Measurements from ENCODE around the gene VPS13D.

The VPS13D gene

GRCh38 chr1:12428334-12428733 lies 198.5 kb downstream of the VPS13D start:
- no peak overlapping the region for H3K4me3 ChIP-seq (ENCODE audit: insufficient read depth, low read depth, low read length, poor library complexity, severe bottlenecking)
- no peaks in the 10 kb centered on the region for H3K9me3 ChIP-seq (ENCODE audit: control insufficient read depth, low read length)
- DNase-seq, result no peak
- no peaks in the 10 kb centered on the region for H3K36me3 ChIP-seq (ENCODE audit: control insufficient read depth, insufficient read depth, low read length)
- H3K27me3 ChIP-seq (replicated peaks; ENCODE audit: control insufficient read depth, insufficient read depth, low read length, poor library complexity, severe bottlenecking), result no peaks in the 10 kb centered on the region
- peaks cover under 1% of the 10 kb centered on the region for H3K4me1 ChIP-seq (ENCODE audit: control insufficient read depth, insufficient read depth, low read length, poor library complexity, severe bottlenecking)
- no peak overlapping the region for H3K27ac ChIP-seq (ENCODE audit: insufficient read depth, low read length, poor library complexity, severe bottlenecking)

- Histone ChIP-seq H3K36me3 (ENCODE audit: control insufficient read depth, insufficient read depth, low read length) (no peaks in the 10 kb centered on the region), H3K27me3 (replicated peaks; ENCODE audit: control insufficient read depth, insufficient read depth, low read length, poor library complexity, severe bottlenecking) (no peaks in the 10 kb centered on the region), H3K9me3 (ENCODE audit: control insufficient read depth, low read length) (no peaks in the 10 kb centered on the region)
Measured at GRCh38 chr1:12430525-12430924, 200.7 kb downstream of the VPS13D start.

GRCh38 chr1:12432897-12433296 lies 203.1 kb downstream of the VPS13D start:
- no peak for DNase-seq
- Histone ChIP-seq H3K4me1 (ENCODE audit: control insufficient read depth, insufficient read depth, low read length, poor library complexity, severe bottlenecking) (peaks cover 34% of the 10 kb centered on the region), H3K9me3 (ENCODE audit: control insufficient read depth, low read length) (no peaks in the 10 kb centered on the region), H3K27ac (ENCODE audit: insufficient read depth, low read length, poor library complexity, severe bottlenecking) (no peak overlapping the region), H3K27me3 (replicated peaks; ENCODE audit: control insufficient read depth, insufficient read depth, low read length, poor library complexity, severe bottlenecking) (no peaks in the 10 kb centered on the region), H3K36me3 (ENCODE audit: control insufficient read depth, insufficient read depth, low read length) (no peaks in the 10 kb centered on the region), H3K4me3 (ENCODE audit: insufficient read depth, low read depth, low read length, poor library complexity, severe bottlenecking) (no peak overlapping the region)

More at GRCh38 chr1:12430525-12430924, 200.7 kb downstream of the VPS13D start:
- H3K4me3 ChIP-seq (ENCODE audit: insufficient read depth, low read depth, low read length, poor library complexity, severe bottlenecking), result no peak overlapping the region
- H3K4me1 ChIP-seq (ENCODE audit: control insufficient read depth, insufficient read depth, low read length, poor library complexity, severe bottlenecking), result peaks cover 22% of the 10 kb centered on the region
- H3K27ac ChIP-seq (ENCODE audit: insufficient read depth, low read length, poor library complexity, severe bottlenecking), result no peak overlapping the region
- no peak for DNase-seq

- peaks cover 34% of the 10 kb centered on the region for H3K4me1 ChIP-seq (ENCODE audit: control insufficient read depth, insufficient read depth, low read length, poor library complexity, severe bottlenecking)
- DNase-seq, result no peak
Measured at GRCh38 chr1:12433323-12434053, 203.7 kb downstream of the VPS13D start.

GRCh38 chr1:12434174-12434573 lies 204.3 kb downstream of the VPS13D start:
- H3K27me3 ChIP-seq (replicated peaks; ENCODE audit: control insufficient read depth, insufficient read depth, low read length, poor library complexity, severe bottlenecking), result no peaks in the 10 kb centered on the region
- H3K27ac ChIP-seq (ENCODE audit: insufficient read depth, low read length, poor library complexity, severe bottlenecking), result peak overlapping the region; percentile 47
- H3K9me3 ChIP-seq (ENCODE audit: control insufficient read depth, low read length), result no peaks in the 10 kb centered on the region
- H3K4me3 ChIP-seq (ENCODE audit: insufficient read depth, low read depth, low read length, poor library complexity, severe bottlenecking), result no peak overlapping the region
- peak; percentile 14 to 26 (median 15) for DNase-seq
- no peaks in the 10 kb centered on the region for H3K36me3 ChIP-seq (ENCODE audit: control insufficient read depth, insufficient read depth, low read length)
- H3K4me1 ChIP-seq (ENCODE audit: control insufficient read depth, insufficient read depth, low read length, poor library complexity, severe bottlenecking), result peaks cover 34% of the 10 kb centered on the region

More at GRCh38 chr1:12433323-12434053, 203.7 kb downstream of the VPS13D start:
- no peaks in the 10 kb centered on the region for H3K36me3 ChIP-seq (ENCODE audit: control insufficient read depth, insufficient read depth, low read length)
- no peaks in the 10 kb centered on the region for H3K27me3 ChIP-seq (replicated peaks; ENCODE audit: control insufficient read depth, insufficient read depth, low read length, poor library complexity, severe bottlenecking)
- no peaks in the 10 kb centered on the region for H3K9me3 ChIP-seq (ENCODE audit: control insufficient read depth, low read length)
- H3K27ac ChIP-seq (ENCODE audit: insufficient read depth, low read length, poor library complexity, severe bottlenecking), result peak overlapping the region; percentile 47
- no peak overlapping the region for H3K4me3 ChIP-seq (ENCODE audit: insufficient read depth, low read depth, low read length, poor library complexity, severe bottlenecking)

GRCh38 chr1:12434686-12435085 lies 204.9 kb downstream of the VPS13D start:
- Histone ChIP-seq H3K27me3 (replicated peaks; ENCODE audit: control insufficient read depth, insufficient read depth, low read length, poor library complexity, severe bottlenecking) (no peaks in the 10 kb centered on the region), H3K9me3 (ENCODE audit: control insufficient read depth, low read length) (no peaks in the 10 kb centered on the region), H3K4me3 (ENCODE audit: insufficient read depth, low read depth, low read length, poor library complexity, severe bottlenecking) (no peak overlapping the region), H3K36me3 (ENCODE audit: control insufficient read depth, insufficient read depth, low read length) (no peaks in the 10 kb centered on the region), H3K4me1 (ENCODE audit: control insufficient read depth, insufficient read depth, low read length, poor library complexity, severe bottlenecking) (peaks cover 34% of the 10 kb centered on the region), H3K27ac (ENCODE audit: insufficient read depth, low read length, poor library complexity, severe bottlenecking) (peak overlapping the region; percentile 47)
- no peak for DNase-seq

GRCh38 chr1:12435639-12436344 lies 206.0 kb downstream of the VPS13D start:
- Histone ChIP-seq H3K36me3 (ENCODE audit: control insufficient read depth, insufficient read depth, low read length) (no peaks in the 10 kb centered on the region), H3K4me3 (ENCODE audit: insufficient read depth, low read depth, low read length, poor library complexity, severe bottlenecking) (no peak overlapping the region), H3K9me3 (ENCODE audit: control insufficient read depth, low read length) (no peaks in the 10 kb centered on the region), H3K27ac (ENCODE audit: insufficient read depth, low read length, poor library complexity, severe bottlenecking) (peak overlapping the region; percentile 29), H3K27me3 (replicated peaks; ENCODE audit: control insufficient read depth, insufficient read depth, low read length, poor library complexity, severe bottlenecking) (no peaks in the 10 kb centered on the region), H3K4me1 (ENCODE audit: control insufficient read depth, insufficient read depth, low read length, poor library complexity, severe bottlenecking) (peaks cover 34% of the 10 kb centered on the region)
- DNase-seq, result no peak

- H3K27me3 ChIP-seq (replicated peaks; ENCODE audit: control insufficient read depth, insufficient read depth, low read length, poor library complexity, severe bottlenecking), result no peaks in the 10 kb centered on the region
- H3K9me3 ChIP-seq (ENCODE audit: control insufficient read depth, low read length), result no peaks in the 10 kb centered on the region
- no peak for DNase-seq
- peak overlapping the region; percentile 29 for H3K27ac ChIP-seq (ENCODE audit: insufficient read depth, low read length, poor library complexity, severe bottlenecking)
- no peak overlapping the region for H3K4me3 ChIP-seq (ENCODE audit: insufficient read depth, low read depth, low read length, poor library complexity, severe bottlenecking)
- H3K4me1 ChIP-seq (ENCODE audit: control insufficient read depth, insufficient read depth, low read length, poor library complexity, severe bottlenecking), result peaks cover 34% of the 10 kb centered on the region
- no peaks in the 10 kb centered on the region for H3K36me3 ChIP-seq (ENCODE audit: control insufficient read depth, insufficient read depth, low read length)
Measured at GRCh38 chr1:12436345-12436658, 206.5 kb downstream of the VPS13D start.

GRCh38 chr1:12436817-12437599 lies 207.2 kb downstream of the VPS13D start:
- H3K36me3 ChIP-seq (ENCODE audit: control insufficient read depth, insufficient read depth, low read length), result no peaks in the 10 kb centered on the region
- H3K27me3 ChIP-seq (replicated peaks; ENCODE audit: control insufficient read depth, insufficient read depth, low read length, poor library complexity, severe bottlenecking), result no peaks in the 10 kb centered on the region
- H3K27ac ChIP-seq (ENCODE audit: insufficient read depth, low read length, poor library complexity, severe bottlenecking), result no peak overlapping the region
- no peak for DNase-seq
- no peak overlapping the region for H3K4me3 ChIP-seq (ENCODE audit: insufficient read depth, low read depth, low read length, poor library complexity, severe bottlenecking)
- H3K9me3 ChIP-seq (ENCODE audit: control insufficient read depth, low read length), result no peaks in the 10 kb centered on the region
- H3K4me1 ChIP-seq (ENCODE audit: control insufficient read depth, insufficient read depth, low read length, poor library complexity, severe bottlenecking), result peaks cover 34% of the 10 kb centered on the region

- Histone ChIP-seq H3K9me3 (ENCODE audit: control insufficient read depth, low read length) (no peaks in the 10 kb centered on the region), H3K27me3 (replicated peaks; ENCODE audit: control insufficient read depth, insufficient read depth, low read length, poor library complexity, severe bottlenecking) (no peaks in the 10 kb centered on the region), H3K36me3 (ENCODE audit: control insufficient read depth, insufficient read depth, low read length) (no peaks in the 10 kb centered on the region), H3K4me3 (ENCODE audit: insufficient read depth, low read depth, low read length, poor library complexity, severe bottlenecking) (no peak overlapping the region), H3K4me1 (ENCODE audit: control insufficient read depth, insufficient read depth, low read length, poor library complexity, severe bottlenecking) (peaks cover 34% of the 10 kb centered on the region), H3K27ac (ENCODE audit: insufficient read depth, low read length, poor library complexity, severe bottlenecking) (no peak overlapping the region)
- no peak for DNase-seq
Measured at GRCh38 chr1:12437629-12438028, 207.8 kb downstream of the VPS13D start.

All from effector memory CD4-positive, alpha-beta T cell (primary cell).